Measurements from ENCODE around the gene OR5A1.

DNA sequence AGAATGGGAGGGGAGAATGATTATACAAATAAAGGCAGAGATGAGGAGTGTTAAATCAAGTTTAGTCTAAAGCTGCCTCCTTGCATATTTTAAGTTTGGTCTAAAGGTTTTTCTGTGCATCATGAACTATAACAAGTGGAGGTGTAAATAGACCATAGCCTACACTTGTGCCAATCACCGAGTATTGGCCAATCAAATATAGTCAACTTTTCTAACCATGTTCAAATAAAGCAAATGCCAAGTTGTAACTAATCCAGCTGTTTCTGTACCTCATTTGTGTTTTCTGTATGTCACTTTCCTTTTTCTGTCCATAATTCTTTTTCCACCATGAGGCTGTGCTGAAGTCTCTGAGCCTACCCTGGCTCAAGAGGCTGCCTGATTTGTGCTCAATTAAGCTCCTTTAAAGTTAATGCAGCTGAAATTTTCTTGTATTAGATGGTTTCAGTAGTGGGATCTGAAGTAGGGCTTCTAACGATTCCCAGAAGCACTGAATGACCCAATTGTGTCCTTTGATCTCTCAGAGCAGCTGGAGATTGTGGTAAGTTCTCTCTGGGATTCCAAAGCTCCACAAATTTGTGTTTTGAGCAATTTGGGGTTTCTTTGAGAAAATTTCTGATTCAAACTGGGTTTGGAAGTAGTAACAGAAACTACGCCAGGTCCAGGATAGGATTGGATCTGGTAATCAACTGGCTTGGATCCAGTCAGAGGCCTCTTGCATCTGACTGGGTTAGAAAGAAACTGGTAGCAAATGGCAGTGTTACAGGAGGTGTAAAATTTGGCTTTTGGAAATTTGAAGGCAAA is 35.6 kb upstream of the OR5A1 start:
- TF ChIP-seq CTCF (IDR thresholded peaks at IDR 0.05; ENCODE audit: low read depth, low read length, poor library complexity, severe bottlenecking) (no peak), EZH2phosphoT487 (IDR thresholded peaks at IDR 0.05; ENCODE audit: borderline replicate concordance, low read length) (no peak)
